OCI-LY1 (cell line): ENCODE results near the gene EDEM2.

Experiments
- H2AFZ ChIP-seq: fragments of 200-600 bp; sonication (generic), shearing (Covaris generic); 2 replicates; pipeline ENCODE4 v1.6.0; 2014; ENCODE audit warnings: antibody characterized with exemption, mild to moderate bottlenecking, low read length
- H3F3A ChIP-seq: fragments of 200-600 bp; sonication (generic), shearing (Covaris generic); 2 replicates; pipeline ENCODE4 v1.6.0; 2014; ENCODE audit warnings: mild to moderate bottlenecking, antibody characterized with exemption, low read length, moderate library complexity; ENCODE audit not compliant: insufficient read depth
- H3K27ac ChIP-seq: fragments of 200-600 bp; sonication (generic); 2 replicates; pipeline ENCODE4 v1.5.1; 2014; ENCODE audit warnings: low read length, mixed run types, mild to moderate bottlenecking, low read depth; ENCODE audit not compliant: poor library complexity, severe bottlenecking
- H3K27me3 ChIP-seq: fragments of 200-600 bp; sonication (generic); 2 replicates; pipeline ENCODE4 v1.6.0; 2014; ENCODE audit warnings: antibody characterized with exemption, mild to moderate bottlenecking, low read length, moderate library complexity; ENCODE audit not compliant: insufficient read depth
- H3K36me3 ChIP-seq: fragments of 200-600 bp; sonication (generic); 2 replicates; pipeline ENCODE4 v1.6.1; 2014; ENCODE audit warnings: mild to moderate bottlenecking, antibody characterized with exemption, low read length, moderate library complexity, mixed read lengths; ENCODE audit not compliant: insufficient read depth
- H3K4me1 ChIP-seq: fragments of 200-600 bp; sonication (generic); 2 replicates; pipeline ENCODE4 v1.5.1; 2014; ENCODE audit warnings: mild to moderate bottlenecking, low read length, moderate library complexity; ENCODE audit not compliant: insufficient read depth, severe bottlenecking
- H3K4me2 ChIP-seq: fragments of 200-600 bp; sonication (generic), shearing (Covaris generic); 2 replicates; pipeline ENCODE4 v1.6.1; 2014; ENCODE audit warnings: low read length
- H3K4me3 ChIP-seq: fragments of 200-600 bp; sonication (generic); 2 replicates; pipeline ENCODE4 v1.5.1; 2014; ENCODE audit warnings: low read length, low read depth, mild to moderate bottlenecking, mixed read lengths; ENCODE audit not compliant: poor library complexity, severe bottlenecking
- H3K79me2 ChIP-seq: fragments of 200-600 bp; shearing (Covaris generic); 2 replicates; pipeline ENCODE4 v1.6.1; 2016; ENCODE audit warnings: mixed run types, low read length, mixed read lengths; ENCODE audit not compliant: insufficient read depth
- H3K9ac ChIP-seq: fragments of 200-600 bp; sonication (generic), shearing (Covaris generic); 2 replicates; pipeline ENCODE4 v1.6.1; 2014; ENCODE audit warnings: mild to moderate bottlenecking, low read length, mixed read lengths
- H3K9me2 ChIP-seq: fragments of 200-600 bp; sonication (generic), shearing (Covaris generic); 2 replicates; pipeline ENCODE4 v1.6.1; 2014; ENCODE audit warnings: low read depth, mild to moderate bottlenecking, low read length, mixed read lengths
- H3K9me3 ChIP-seq: fragments of 200-600 bp; shearing (Covaris generic); 2 replicates; pipeline ENCODE4 v1.6.1; 2014; ENCODE audit warnings: low read length, mixed read lengths
- H4K20me1 ChIP-seq: fragments of 200-600 bp; sonication (generic), shearing (Covaris generic); 2 replicates; pipeline ENCODE4 v1.6.0; 2016; ENCODE audit warnings: mild to moderate bottlenecking, low read length; ENCODE audit not compliant: insufficient read depth
- CTCF ChIP-seq: fragments of 200-600 bp; sonication (generic), shearing (Covaris generic); IDR thresholded peaks from 2 replicates; pipeline ENCODE4 v1.5.1; 2017; ENCODE audit warnings: mild to moderate bottlenecking, antibody characterized with exemption, low read length, moderate library complexity, mixed read lengths
- EZH2 ChIP-seq: fragments of 200-600 bp; sonication (generic), shearing (Covaris generic); IDR thresholded peaks from 2 replicates; pipeline ENCODE4 v1.8.0; 2017; ENCODE audit warnings: borderline replicate concordance, mixed run types, mild to moderate bottlenecking, antibody characterized with exemption, low read length, moderate library complexity, mixed read lengths

Gene EDEM2

GRCh38 chr20:35133735-35134134 is 13.4 kb downstream of the EDEM2 start:
- H3K36me3 ChIP-seq: peaks cover 33% of the 10 kb centered on the region; the same call in 1 of the 2 replicates

GRCh38 chr20:35133031-35133430 is 14.1 kb downstream of the EDEM2 start:
- H3K36me3 ChIP-seq: peaks cover 27% of the 10 kb centered on the region; the same call in 1 of the 2 replicates
- H4K20me1 ChIP-seq: no peaks in the 10 kb centered on the region
- H3K9me2 ChIP-seq: no peaks in the 10 kb centered on the region
- H3K27ac ChIP-seq: no peak overlapping the region
- TF ChIP-seq EZH2 (no peak), CTCF (no peak)
- no peaks in the 10 kb centered on the region for H3K79me2 ChIP-seq
- no peaks in the 10 kb centered on the region for H3F3A ChIP-seq
- no peaks in the 10 kb centered on the region for H3K4me1 ChIP-seq
- no peak overlapping the region for H3K4me2 ChIP-seq
- H2AFZ ChIP-seq: no peak overlapping the region
- H3K4me3 ChIP-seq: no peak overlapping the region
- no peak overlapping the region for H3K9ac ChIP-seq
- no peaks in the 10 kb centered on the region for H3K9me3 ChIP-seq
- no peaks in the 10 kb centered on the region for H3K27me3 ChIP-seq

More at GRCh38 chr20:35133735-35134134, 13.4 kb downstream of the EDEM2 start:
- no peaks in the 10 kb centered on the region for H4K20me1 ChIP-seq
- no peaks in the 10 kb centered on the region for H3K9me2 ChIP-seq
- no peak for TF ChIP-seq CTCF
- TF ChIP-seq EZH2: no peak
- no peaks in the 10 kb centered on the region for H3K4me1 ChIP-seq
- no peaks in the 10 kb centered on the region for H3F3A ChIP-seq
- no peak overlapping the region for H3K9ac ChIP-seq
- H3K79me2 ChIP-seq: no peaks in the 10 kb centered on the region
- no peak overlapping the region for H3K4me2 ChIP-seq
- no peak overlapping the region for H3K27ac ChIP-seq
- H2AFZ ChIP-seq: no peak overlapping the region
- no peaks in the 10 kb centered on the region for H3K27me3 ChIP-seq
- no peaks in the 10 kb centered on the region for H3K9me3 ChIP-seq
- H3K4me3 ChIP-seq: no peak overlapping the region

- Histone ChIP-seq H3K9ac (no peak overlapping the region), H3K4me3 (no peak overlapping the region), H3K4me2 (no peak overlapping the region), H3K9me2 (no peaks in the 10 kb centered on the region), H3K9me3 (no peaks in the 10 kb centered on the region), H3K27ac (no peak overlapping the region), H3K4me1 (no peaks in the 10 kb centered on the region), H3K27me3 (no peaks in the 10 kb centered on the region), H3K36me3 (peaks cover 29% of the 10 kb centered on the region; the same call in 1 of the 2 replicates), H3F3A (no peaks in the 10 kb centered on the region), H2AFZ (no peak overlapping the region), H3K79me2 (no peaks in the 10 kb centered on the region), H4K20me1 (no peaks in the 10 kb centered on the region)
- TF ChIP-seq EZH2: no peak
- TF ChIP-seq CTCF: no peak
These were observed 15.2 kb downstream of the EDEM2 start for GRCh38 chr20:35131934-35132333.
